ENCODE results near the gene C1QTNF7.

The C1QTNF7 gene

GRCh38 chr4:15413010-15413622 is 14.7 kb upstream of the C1QTNF7 start:
- DNase-seq (ENCODE audit: insufficient read length, low spot score) (no peak), FAIRE-seq (no peak)

GRCh38 chr4:15413623-15414019 is 14.2 kb upstream of the C1QTNF7 start:
- DNase-seq (ENCODE audit: insufficient read length, low spot score) (no peak), FAIRE-seq (no peak)

- FAIRE-seq (no peak), DNase-seq (ENCODE audit: insufficient read length, low spot score) (no peak)
Measured at GRCh38 chr4:15414551-15415091, 13.2 kb upstream of the C1QTNF7 start.

- FAIRE-seq (no peak), DNase-seq (ENCODE audit: insufficient read length, low spot score) (no peak)
Measured at GRCh38 chr4:15416357-15417232, 11.2 kb upstream of the C1QTNF7 start.

- no peak for DNase-seq (ENCODE audit: insufficient read length, low spot score)
- FAIRE-seq, result no peak
Measured at GRCh38 chr4:15417233-15417660, 10.6 kb upstream of the C1QTNF7 start.

- no peak for FAIRE-seq
- no peak for DNase-seq (ENCODE audit: insufficient read length, low spot score)
Measured at GRCh38 chr4:15418956-15419355, 8.9 kb upstream of the C1QTNF7 start.

GRCh38 chr4:15420642-15421041 is 7.2 kb upstream of the C1QTNF7 start:
- DNase-seq (ENCODE audit: insufficient read length, low spot score) (no peak), FAIRE-seq (no peak)

- DNase-seq (ENCODE audit: insufficient read length, low spot score), result no peak
- no peak for FAIRE-seq
Measured at GRCh38 chr4:15423285-15423711, 4.5 kb upstream of the C1QTNF7 start.

GRCh38 chr4:15425520-15425919 is 2.3 kb upstream of the C1QTNF7 start:
- no peak for DNase-seq (ENCODE audit: insufficient read length, low spot score)
- no peak for FAIRE-seq

- FAIRE-seq (no peak), DNase-seq (ENCODE audit: insufficient read length, low spot score) (no peak)
Measured at GRCh38 chr4:15427161-15427560, 672 bp upstream of the C1QTNF7 start.

- no peak for DNase-seq (ENCODE audit: insufficient read length, low spot score)
- no peak for FAIRE-seq
Measured at GRCh38 chr4:15428611-15429010, 778 bp downstream of the C1QTNF7 start.

GRCh38 chr4:15434091-15434490 is 6.3 kb downstream of the C1QTNF7 start:
- DNase-seq (ENCODE audit: insufficient read length, low spot score) (no peak), FAIRE-seq (no peak)

- DNase-seq (ENCODE audit: insufficient read length, low spot score) (no peak), FAIRE-seq (no peak)
Measured at GRCh38 chr4:15434676-15435075, 6.8 kb downstream of the C1QTNF7 start.

GRCh38 chr4:15436513-15436912 is 8.7 kb downstream of the C1QTNF7 start:
- FAIRE-seq (no peak), DNase-seq (ENCODE audit: insufficient read length, low spot score) (no peak)

GRCh38 chr4:15438939-15439524 is 11.2 kb downstream of the C1QTNF7 start:
- FAIRE-seq (no peak), DNase-seq (ENCODE audit: insufficient read length, low spot score) (no peak)

GRCh38 chr4:15443371-15444160 is 15.7 kb downstream of the C1QTNF7 start:
- FAIRE-seq, result no peak

GRCh38 chr4:15444276-15444675 is 16.4 kb downstream of the C1QTNF7 start:
- DNase-seq (ENCODE audit: insufficient read length, low spot score), result no peak
- FAIRE-seq, result no peak

More at GRCh38 chr4:15443371-15444160, 15.7 kb downstream of the C1QTNF7 start:
- no peak for DNase-seq (ENCODE audit: insufficient read length, low spot score)

- no peak for FAIRE-seq
- no peak for DNase-seq (ENCODE audit: insufficient read length, low spot score)
Measured at GRCh38 chr4:15444879-15445547, 17.2 kb downstream of the C1QTNF7 start.

- FAIRE-seq (no peak), DNase-seq (ENCODE audit: insufficient read length, low spot score) (no peak)
Measured at GRCh38 chr4:15451181-15451865, 23.5 kb downstream of the C1QTNF7 start.

Measured in GM19239 (cell line).